Measurements from ENCODE around the gene FTO.

Gene FTO

DNA sequence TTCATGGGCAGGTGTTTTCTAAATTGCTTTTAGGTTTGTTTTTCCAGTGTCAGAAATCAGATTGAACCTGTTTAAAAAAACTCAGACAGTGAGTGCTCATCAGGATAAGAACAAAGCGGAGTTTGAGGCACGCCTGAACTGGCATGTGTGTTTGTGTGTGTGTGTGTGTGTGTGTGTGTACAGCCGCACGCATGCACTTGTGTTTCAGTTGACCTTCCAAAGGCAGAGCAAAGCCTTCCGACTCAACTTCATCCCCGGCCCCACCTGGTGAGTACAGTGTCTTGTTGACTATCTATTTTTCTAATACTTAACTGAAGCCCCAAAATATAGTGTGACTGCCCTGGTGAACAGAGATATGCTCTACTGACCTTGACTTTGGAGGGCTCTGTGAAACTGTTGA is 357.5 kb downstream of the FTO start:
- DNase-seq: no peak

GRCh38 chr16:54062361-54063278 is 358.7 kb downstream of the FTO start:
- DNase-seq: no peak

DNA sequence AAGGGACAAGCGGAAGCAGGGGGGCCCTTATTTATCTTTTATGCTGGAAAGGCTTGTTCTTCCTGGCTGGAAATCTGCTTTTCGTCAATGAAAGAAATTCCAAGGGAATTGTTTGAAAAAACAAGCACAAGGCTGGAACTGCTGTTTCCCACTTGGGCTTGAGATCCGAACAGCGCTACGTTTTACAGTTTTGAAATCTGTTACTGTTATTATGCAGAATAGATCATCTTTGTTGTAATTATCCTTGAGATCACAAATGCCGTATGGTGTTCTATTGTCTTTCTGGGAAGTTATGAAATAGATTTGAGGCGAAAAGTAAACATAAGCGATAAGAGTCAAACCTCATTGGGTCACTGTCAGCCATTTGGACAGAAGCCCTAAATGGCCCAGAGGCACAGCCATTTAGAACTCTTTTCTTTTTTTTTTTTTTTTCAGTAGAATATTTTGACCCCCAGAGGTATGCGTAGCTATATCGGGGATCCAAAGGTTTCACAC is 359.4 kb downstream of the FTO start:
- no peak for DNase-seq

GRCh38 chr16:54066451-54067105 is 362.6 kb downstream of the FTO start:
- DNase-seq: no peak

- DNase-seq: no peak
These were observed 363.5 kb downstream of the FTO start for GRCh38 chr16:54067322-54068065.

DNA sequence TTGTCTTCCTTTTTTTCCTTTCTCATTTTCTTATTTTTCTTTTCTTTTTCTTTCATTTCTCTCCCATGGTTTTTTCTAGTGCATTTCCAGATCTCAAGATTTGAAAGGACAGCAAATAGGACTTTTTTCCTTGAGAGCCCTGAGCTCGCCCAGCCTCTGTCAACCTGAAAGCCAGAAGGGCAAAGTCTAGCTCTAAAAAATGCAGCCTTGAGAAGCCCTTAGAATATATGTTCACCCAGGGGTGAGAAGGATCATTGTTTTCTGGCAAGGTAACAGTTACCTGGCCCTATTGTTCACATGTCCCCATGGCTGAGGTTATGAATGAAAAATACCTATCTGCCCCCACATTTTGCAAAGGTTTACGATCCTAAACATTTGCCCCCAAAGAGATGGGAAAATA is 364.3 kb downstream of the FTO start:
- DNase-seq: no peak

DNA sequence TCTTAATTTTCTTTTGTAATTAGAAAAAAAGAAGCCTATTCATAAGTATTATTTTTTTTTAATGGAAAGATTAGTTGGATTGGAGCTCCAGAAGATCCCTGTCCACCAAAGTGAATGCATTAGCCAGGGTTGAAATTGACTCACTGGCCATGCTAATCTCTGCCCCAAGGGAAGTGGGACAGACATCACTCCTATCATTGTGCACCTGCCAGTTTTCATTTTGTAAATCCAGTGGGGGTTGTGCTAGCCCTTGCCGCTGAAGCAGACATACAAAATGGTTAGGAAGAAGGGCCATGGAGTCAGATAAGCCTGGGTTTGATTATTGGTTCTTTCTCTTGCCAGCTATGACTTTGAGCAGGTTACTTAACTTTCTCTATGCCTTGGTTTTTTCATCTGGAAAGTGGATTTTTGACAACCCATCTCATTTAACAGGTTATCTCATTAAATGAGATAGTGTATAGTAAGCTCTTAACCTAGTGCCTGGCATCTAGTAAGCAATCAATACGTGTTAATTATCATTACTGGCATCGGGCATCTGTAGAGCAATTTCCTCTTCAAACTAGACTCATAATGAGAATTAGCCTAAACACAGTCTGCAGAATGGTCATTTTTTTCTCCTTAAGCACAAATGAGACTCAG is 365.8 kb downstream of the FTO start:
- DNase-seq: no peak

- DNase-seq: no peak
These were observed 366.9 kb downstream of the FTO start for GRCh38 chr16:54070789-54071343.

DNA sequence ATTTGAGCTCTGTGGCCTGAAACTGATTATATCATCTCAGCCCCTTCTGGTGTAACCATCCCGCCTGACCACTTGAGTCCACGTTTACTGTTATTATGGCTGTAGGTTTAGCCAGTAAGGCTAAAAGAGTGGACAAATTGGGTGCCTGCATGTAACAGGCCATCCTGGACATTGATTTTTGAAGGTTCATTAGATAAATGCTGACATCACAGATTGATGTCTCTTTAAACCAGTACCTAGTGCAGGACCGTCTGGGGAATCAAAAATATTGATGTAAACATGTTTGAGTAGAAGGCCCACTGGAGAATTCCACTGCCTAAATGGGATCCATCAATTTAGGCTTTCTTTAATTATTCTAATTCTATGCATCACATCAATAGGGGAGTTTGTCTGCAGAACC is 367.6 kb downstream of the FTO start:
- no peak for DNase-seq

DNA sequence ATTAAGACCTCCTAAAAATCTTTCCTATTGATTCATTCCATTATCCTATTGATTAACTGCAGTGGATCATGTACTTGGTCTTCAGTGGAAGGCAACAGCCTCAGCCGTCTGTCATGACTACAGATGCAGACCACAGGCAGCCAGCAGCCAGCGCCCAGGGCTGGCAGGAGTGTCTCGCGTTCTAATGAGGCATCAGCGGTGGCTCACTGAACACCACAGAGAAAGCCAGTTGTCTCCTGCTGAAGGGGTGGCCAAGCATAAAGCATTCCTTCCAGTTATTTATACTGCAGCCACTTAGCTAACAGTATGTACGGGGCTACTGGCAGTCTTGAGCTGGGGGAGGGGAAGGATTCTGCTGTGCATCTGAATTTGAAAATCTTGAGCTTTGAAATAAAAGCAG is 368.3 kb downstream of the FTO start:
- DNase-seq: no peak

GRCh38 chr16:54073356-54073755 is 369.4 kb downstream of the FTO start:
- DNase-seq: no peak

DNA sequence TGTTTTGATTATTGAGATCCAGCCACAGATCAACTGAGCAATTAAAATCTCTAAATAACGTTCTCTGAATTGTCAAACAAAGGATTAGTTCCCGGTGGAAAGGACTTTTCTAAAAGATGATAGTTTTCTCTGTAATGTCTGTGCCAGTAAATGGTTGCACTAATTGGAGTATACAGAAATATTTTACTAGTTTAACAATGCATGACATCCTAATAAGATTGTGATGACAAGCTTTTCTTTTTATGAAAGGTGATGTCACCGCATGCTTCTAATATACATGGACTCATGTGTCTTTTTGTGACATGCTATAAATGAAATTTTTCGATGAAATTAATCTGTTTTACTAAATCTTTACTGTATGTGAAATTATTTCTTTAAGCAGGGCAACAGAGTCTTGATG is 371.5 kb downstream of the FTO start:
- DNase-seq: no peak

DNA sequence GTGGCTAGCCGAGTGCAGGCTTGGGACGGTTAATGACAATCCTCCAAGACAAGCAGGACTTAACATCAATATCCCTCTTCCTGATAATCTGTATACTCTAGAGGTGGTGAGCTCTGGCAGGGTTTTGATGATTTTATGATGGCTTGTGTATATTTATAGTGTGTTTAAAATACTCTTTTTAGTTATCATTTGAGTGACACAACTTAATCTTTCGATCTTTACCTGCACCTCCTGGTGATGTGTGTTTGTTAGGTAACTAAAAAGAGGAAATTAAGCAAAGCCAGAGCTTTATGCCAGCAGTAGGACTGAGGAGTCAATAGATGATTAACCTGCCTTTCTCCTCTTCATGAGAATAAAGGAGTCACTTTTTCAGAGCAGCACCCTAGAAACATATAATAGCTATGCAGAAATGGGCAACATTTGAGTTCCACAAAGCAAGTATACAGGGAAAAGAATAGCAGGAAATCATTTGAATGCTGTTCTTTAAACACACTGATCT is 372.1 kb downstream of the FTO start:
- no peak for DNase-seq

- DNase-seq: no peak
These were observed 373.3 kb downstream of the FTO start for GRCh38 chr16:54077050-54077821.

GRCh38 chr16:54080524-54081008 is 376.6 kb downstream of the FTO start:
- no peak for DNase-seq

DNA sequence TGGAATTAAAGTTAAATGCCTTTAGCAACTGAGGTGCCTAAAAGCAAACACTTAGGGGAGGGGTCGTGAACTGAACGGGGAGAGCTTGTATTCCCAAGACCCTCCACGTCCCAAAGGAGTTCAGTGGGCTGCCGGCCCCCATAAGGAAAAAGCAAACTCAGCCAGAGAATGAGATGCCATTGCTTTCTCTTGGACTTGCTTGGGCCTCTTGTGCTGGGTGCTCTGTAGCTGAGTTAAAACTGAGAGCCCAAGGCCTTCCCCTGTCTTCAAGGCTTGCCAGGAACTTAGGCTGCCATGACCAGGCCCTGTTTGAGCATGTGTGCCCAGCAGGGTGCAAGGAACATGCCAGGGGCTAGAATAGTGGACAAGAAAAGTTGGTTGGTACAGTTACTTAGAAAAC is 382.8 kb downstream of the FTO start:
- no peak for DNase-seq

DNA sequence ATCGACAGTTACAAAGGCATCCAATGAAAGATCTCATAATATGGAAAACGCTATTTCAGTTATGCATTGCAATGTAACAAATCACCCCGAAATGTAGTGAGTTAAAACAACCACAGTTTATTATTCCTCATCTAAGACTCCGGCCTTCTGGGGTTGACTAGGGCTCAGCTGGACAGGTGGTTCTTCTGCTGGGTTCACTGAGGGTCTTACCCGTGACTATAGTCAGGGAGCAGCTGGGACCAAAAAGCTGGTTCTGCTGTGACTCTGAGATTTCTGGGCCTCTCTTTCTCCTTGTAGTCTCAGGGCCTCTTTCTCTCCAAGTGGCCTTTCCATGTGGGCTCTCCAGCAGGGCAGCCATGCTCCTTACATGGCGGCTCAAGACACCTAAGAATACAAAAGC is 386.6 kb downstream of the FTO start:
- DNase-seq: no peak

- no peak for DNase-seq
These were observed 389.3 kb downstream of the FTO start for GRCh38 chr16:54093281-54093680.

DNA sequence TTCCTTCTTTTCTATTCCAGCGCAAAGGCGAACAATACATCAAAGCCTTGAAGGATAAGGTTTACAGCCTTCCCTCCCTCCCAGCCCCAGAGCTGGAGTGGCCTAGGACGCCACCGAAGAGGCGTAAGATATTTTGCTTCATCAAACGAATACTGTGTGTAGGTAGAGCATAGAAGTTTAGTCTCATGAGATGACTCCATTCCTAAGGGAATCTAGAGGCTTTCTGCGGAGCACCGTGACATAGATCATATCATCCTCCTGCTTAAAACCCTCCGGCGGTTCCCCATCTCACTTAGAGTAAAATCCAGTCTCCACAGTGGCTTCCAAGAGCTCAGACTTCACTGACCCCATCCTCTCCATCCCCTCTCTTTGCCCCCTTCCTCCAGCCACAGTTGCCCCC is 390.7 kb downstream of the FTO start:
- DNase-seq: no peak

DNA sequence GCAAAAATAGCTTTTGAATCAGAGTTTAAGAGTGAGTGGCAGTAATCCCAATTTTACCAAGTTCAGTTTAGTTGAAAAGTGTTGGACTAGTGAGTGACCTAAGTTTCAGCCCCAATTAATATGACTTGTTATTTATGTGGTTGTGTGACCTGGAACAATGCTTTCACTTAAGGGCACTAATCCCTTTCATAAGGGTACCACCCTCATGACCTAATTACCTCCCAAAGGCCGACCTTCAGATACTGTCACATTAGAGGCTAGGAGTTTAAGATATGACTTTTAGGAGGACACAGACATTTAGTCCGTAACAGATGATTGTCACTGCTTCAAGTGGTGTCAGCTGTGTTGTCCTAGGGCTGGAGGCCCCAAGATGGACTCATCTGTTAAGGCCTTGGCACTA is 392.7 kb downstream of the FTO start:
- DNase-seq: no peak

DNA sequence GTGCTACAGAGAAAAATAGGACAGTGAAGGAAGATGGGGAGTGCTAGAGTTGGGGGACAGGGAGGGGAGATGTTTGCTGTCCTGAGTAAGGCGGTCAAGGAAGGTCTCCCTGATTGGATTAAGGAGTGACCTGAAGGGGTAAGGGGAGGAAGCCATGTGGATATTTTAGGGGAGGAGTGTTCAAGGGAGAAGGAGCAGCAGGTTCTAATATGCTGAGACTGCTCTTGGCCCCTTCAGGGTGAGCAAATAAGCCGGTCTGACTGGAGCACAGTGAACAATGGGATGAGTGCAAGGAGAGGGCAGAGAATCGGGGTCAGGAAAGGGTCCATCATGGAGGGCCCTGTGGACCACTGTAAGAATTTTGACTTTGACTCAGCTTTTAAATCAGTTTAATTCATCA is 393.8 kb downstream of the FTO start:
- no peak for DNase-seq

Data from T-helper 1 cell (primary cell).